Testis (tissue), 2 donors: Measurements from ENCODE around the gene MAP6D1.

Experiments used
- POLR2A ChIP-seq: fragments of 450-650 bp; IDR thresholded peaks from one replicate; pipeline ENCODE4 v1.6.1; 2017; ENCODE audit warnings: antibody characterized with exemption, mild to moderate bottlenecking, moderate library complexity
- TF ChIP-seq, protein P1 (sequence below), 3 experiments: fragments of 450-650 bp in 2 of 3; fragments of 200-600 bp in 1 of 3; sonication (generic) in 1 of 3; IDR thresholded peaks; one replicate each; pipeline ENCODE4 v1.5.1; 2016 to 2019; ENCODE audit warnings: antibody characterized with exemption in 3 of 3, mild to moderate bottlenecking in 2 of 3, moderate library complexity in 1 of 3

DNA sequence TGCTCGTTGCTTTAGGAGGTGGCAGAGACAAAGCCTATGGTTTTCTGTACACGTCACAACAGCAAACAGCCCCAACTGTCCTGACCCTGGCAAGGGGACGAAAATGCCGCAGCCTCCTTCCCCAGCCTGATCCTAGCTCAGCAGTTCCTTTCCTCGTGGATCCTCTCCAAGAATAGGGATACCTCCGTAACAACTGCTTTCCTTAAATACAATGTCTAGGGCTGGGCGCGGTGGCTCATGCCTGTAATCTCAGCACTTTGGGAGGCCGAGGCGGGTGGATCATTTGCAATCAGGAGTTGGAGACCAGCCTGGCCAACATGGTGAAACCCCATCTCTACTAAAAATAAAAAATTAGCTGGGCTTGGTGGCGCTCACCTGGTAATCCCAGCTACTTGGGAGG, 17.0 kb downstream of the MAP6D1 start:
- TF ChIP-seq, protein P1, sequence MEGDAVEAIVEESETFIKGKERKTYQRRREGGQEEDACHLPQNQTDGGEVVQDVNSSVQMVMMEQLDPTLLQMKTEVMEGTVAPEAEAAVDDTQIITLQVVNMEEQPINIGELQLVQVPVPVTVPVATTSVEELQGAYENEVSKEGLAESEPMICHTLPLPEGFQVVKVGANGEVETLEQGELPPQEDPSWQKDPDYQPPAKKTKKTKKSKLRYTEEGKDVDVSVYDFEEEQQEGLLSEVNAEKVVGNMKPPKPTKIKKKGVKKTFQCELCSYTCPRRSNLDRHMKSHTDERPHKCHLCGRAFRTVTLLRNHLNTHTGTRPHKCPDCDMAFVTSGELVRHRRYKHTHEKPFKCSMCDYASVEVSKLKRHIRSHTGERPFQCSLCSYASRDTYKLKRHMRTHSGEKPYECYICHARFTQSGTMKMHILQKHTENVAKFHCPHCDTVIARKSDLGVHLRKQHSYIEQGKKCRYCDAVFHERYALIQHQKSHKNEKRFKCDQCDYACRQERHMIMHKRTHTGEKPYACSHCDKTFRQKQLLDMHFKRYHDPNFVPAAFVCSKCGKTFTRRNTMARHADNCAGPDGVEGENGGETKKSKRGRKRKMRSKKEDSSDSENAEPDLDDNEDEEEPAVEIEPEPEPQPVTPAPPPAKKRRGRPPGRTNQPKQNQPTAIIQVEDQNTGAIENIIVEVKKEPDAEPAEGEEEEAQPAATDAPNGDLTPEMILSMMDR (IDR thresholded peaks at IDR 0.05), result no peak
- TF ChIP-seq POLR2A, result no peak
